ENCODE measurements around the gene SLC6A6.
"Not testable (repeated sequence)": the region's sequence is repeated elsewhere in the genome, so short reads cannot be mapped to it uniquely, and the experiment has no call there.

SLC6A6 gene

GRCh38 chr3:14436954-14437281, 34.5 kb downstream of the SLC6A6 start:
- DNase-seq (ENCODE audit: low read depth in 2 of 2), result no peak

GRCh38 chr3:14437705-14438104, 35.3 kb downstream of the SLC6A6 start:
- DNase-seq (ENCODE audit: low read depth in 2 of 2), result not testable (repeated sequence)

- no peak for DNase-seq (ENCODE audit: low read depth in 2 of 2)
These were observed 35.9 kb downstream of the SLC6A6 start for GRCh38 chr3:14438262-14438661.

GRCh38 chr3:14438929-14439328, 36.5 kb downstream of the SLC6A6 start:
- DNase-seq (ENCODE audit: low read depth in 2 of 2), result no peak

- no peak for DNase-seq (ENCODE audit: low read depth in 2 of 2)
These were observed 37.2 kb downstream of the SLC6A6 start for GRCh38 chr3:14439501-14440167.

GRCh38 chr3:14440168-14440518, 37.7 kb downstream of the SLC6A6 start:
- no peak for DNase-seq (ENCODE audit: low read depth in 2 of 2)

- DNase-seq (ENCODE audit: low read depth in 2 of 2), result no peak
These were observed 38.3 kb downstream of the SLC6A6 start for GRCh38 chr3:14440531-14441239.

GRCh38 chr3:14441240-14441919, 39.0 kb downstream of the SLC6A6 start:
- DNase-seq (ENCODE audit: low read depth in 2 of 2), result no peak

- DNase-seq (ENCODE audit: low read depth in 2 of 2), result no peak
These were observed 39.5 kb downstream of the SLC6A6 start for GRCh38 chr3:14441920-14442300.

GRCh38 chr3:14444380-14444779, 42.0 kb downstream of the SLC6A6 start:
- DNase-seq (ENCODE audit: low read depth in 2 of 2), result no peak

GRCh38 chr3:14445773-14446172, 43.4 kb downstream of the SLC6A6 start:
- no peak for DNase-seq (ENCODE audit: low read depth in 2 of 2)

- DNase-seq (ENCODE audit: low read depth in 2 of 2), result no peak
These were observed 44.7 kb downstream of the SLC6A6 start for GRCh38 chr3:14446988-14447570.

GRCh38 chr3:14448063-14448462, 45.7 kb downstream of the SLC6A6 start:
- DNase-seq (ENCODE audit: low read depth in 2 of 2), result no peak

- no peak for DNase-seq (ENCODE audit: low read depth in 2 of 2)
These were observed 46.6 kb downstream of the SLC6A6 start for GRCh38 chr3:14448756-14449727.

- no peak for DNase-seq (ENCODE audit: low read depth in 2 of 2)
These were observed 48.1 kb downstream of the SLC6A6 start for GRCh38 chr3:14450506-14450905.

GRCh38 chr3:14450922-14451606, 48.7 kb downstream of the SLC6A6 start:
- no peak for DNase-seq (ENCODE audit: low read depth in 2 of 2)

GRCh38 chr3:14451844-14452739, 49.7 kb downstream of the SLC6A6 start:
- no peak for DNase-seq (ENCODE audit: low read depth in 2 of 2)

- DNase-seq (ENCODE audit: low read depth in 2 of 2), result no peak
These were observed 50.6 kb downstream of the SLC6A6 start for GRCh38 chr3:14452740-14453710.
